Measurements from ENCODE around the gene C14orf180.

C14orf180 gene

GRCh38 chr14:104563191-104563741, 16.3 kb upstream of the C14orf180 start:
- no peak overlapping the region for H3K9ac ChIP-seq (ENCODE audit: low read depth, low read length)
- H3K9me3 ChIP-seq (ENCODE audit: control insufficient read depth, insufficient read depth, low read length) = no peaks in the 10 kb centered on the region
- no peaks in the 10 kb centered on the region for H3K4me1 ChIP-seq (ENCODE audit: insufficient read depth, low read length)
- H3K36me3 ChIP-seq (ENCODE audit: insufficient read depth, low read length) = no peaks in the 10 kb centered on the region

DNA sequence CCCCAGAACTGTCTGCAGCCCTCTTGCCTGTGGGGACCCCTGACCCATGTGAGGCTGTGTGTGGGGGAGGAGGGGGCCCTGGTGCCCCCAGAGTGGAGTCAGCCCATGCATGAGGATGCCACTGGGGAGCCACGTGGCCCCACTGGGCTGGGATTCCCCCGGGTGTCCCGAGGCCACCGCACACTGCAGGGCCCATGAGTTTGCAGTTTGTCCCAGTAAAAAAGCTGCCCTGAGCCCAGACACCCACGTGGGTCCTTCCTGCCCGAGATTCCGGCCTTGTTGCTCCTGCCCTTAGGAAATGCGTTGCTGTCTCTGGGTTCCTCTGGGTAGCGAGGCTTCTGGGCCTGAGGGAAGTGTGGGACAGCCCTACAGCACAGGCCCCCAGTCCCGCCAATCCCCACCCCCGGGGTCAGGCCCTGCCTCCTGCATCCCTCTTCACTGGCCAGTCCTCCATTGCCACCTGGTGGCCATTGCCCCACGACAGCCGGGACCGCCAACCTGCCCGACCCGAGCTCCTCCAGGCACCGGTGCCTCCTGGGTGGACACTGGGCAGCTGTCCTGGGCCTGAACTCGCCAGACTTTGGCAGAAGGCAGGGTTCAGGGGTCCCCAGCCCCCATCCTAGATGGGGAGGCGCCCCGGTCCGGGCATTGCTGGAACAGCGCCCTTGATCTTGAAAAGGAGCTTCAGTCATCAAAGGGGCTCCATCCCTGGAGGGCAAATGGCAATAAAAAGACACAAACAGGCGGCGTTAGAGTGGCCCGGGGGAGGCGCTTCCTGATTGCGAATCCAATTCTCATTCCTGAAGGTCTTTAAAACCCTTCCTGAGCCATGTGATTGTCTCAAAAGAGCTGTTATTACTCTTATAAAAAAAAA, 15.6 kb upstream of the C14orf180 start:
- H3K9ac ChIP-seq (ENCODE audit: low read depth, low read length) = no peak overlapping the region
- H3K4me1 ChIP-seq (ENCODE audit: insufficient read depth, low read length) = no peaks in the 10 kb centered on the region
- no peaks in the 10 kb centered on the region for H3K36me3 ChIP-seq (ENCODE audit: insufficient read depth, low read length)
- no peaks in the 10 kb centered on the region for H3K9me3 ChIP-seq (ENCODE audit: control insufficient read depth, insufficient read depth, low read length)

GRCh38 chr14:104564744-104565679, 14.6 kb upstream of the C14orf180 start:
- Histone ChIP-seq H3K36me3 (ENCODE audit: insufficient read depth, low read length) (no peaks in the 10 kb centered on the region), H3K9ac (ENCODE audit: low read depth, low read length) (no peak overlapping the region), H3K4me1 (ENCODE audit: insufficient read depth, low read length) (no peaks in the 10 kb centered on the region), H3K9me3 (ENCODE audit: control insufficient read depth, insufficient read depth, low read length) (no peaks in the 10 kb centered on the region)

- Histone ChIP-seq H3K36me3 (ENCODE audit: insufficient read depth, low read length) (no peaks in the 10 kb centered on the region), H3K9me3 (ENCODE audit: control insufficient read depth, insufficient read depth, low read length) (no peaks in the 10 kb centered on the region), H3K4me1 (ENCODE audit: insufficient read depth, low read length) (no peaks in the 10 kb centered on the region), H3K9ac (ENCODE audit: low read depth, low read length) (no peak overlapping the region)
These were observed 12.2 kb upstream of the C14orf180 start for GRCh38 chr14:104567141-104567956.

DNA sequence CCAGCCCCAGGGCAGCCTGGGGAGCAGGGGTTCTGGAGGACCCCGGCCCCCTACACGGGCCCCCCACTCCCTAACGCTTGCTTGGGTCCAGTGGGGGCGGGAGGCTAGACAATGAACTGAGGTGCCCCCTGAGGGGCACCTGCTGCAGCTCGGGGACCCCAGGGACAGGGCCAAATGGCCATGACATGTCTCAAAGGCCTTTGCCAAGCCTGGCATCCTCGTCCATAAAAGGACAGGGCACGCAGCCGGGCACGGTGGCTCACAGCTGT, 11.7 kb upstream of the C14orf180 start:
- no peaks in the 10 kb centered on the region for H3K4me1 ChIP-seq (ENCODE audit: insufficient read depth, low read length)

DNA sequence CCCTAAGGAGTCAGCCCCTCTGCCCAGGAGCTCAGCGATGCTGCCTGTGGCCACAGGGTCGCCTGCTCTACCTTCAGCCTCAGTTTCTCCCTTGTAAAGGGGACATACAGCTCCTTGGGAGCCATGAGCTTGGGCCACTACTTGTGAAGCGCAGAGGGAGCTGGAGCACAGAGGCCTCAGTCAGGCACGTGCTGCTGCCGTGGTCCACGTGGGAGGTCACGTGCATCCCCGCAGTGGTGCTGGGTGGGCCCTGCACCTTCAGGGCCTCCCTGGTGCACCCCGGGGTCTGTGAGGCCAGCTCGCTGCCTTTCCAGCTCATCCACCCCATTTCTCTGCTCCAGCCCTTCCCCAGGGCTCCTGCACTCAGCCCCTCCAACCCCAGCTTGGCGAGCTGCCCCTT, 10.9 kb upstream of the C14orf180 start:
- H3K36me3 ChIP-seq (ENCODE audit: insufficient read depth, low read length) = no peaks in the 10 kb centered on the region
- no peaks in the 10 kb centered on the region for H3K4me1 ChIP-seq (ENCODE audit: insufficient read depth, low read length)
- no peaks in the 10 kb centered on the region for H3K9me3 ChIP-seq (ENCODE audit: control insufficient read depth, insufficient read depth, low read length)
- H3K9ac ChIP-seq (ENCODE audit: low read depth, low read length) = no peak overlapping the region

More for the DNA sequence above, 11.7 kb upstream of the C14orf180 start:
- Histone ChIP-seq H3K9ac (ENCODE audit: low read depth, low read length) (no peak overlapping the region), H3K36me3 (ENCODE audit: insufficient read depth, low read length) (no peaks in the 10 kb centered on the region), H3K9me3 (ENCODE audit: control insufficient read depth, insufficient read depth, low read length) (no peaks in the 10 kb centered on the region)

GRCh38 chr14:104569435-104569834, 10.1 kb upstream of the C14orf180 start:
- H3K36me3 ChIP-seq (ENCODE audit: insufficient read depth, low read length) = no peaks in the 10 kb centered on the region
- H3K4me1 ChIP-seq (ENCODE audit: insufficient read depth, low read length) = no peaks in the 10 kb centered on the region
- H3K9me3 ChIP-seq (ENCODE audit: control insufficient read depth, insufficient read depth, low read length) = no peaks in the 10 kb centered on the region
- H3K9ac ChIP-seq (ENCODE audit: low read depth, low read length) = no peak overlapping the region

GRCh38 chr14:104571246-104571645, 8.3 kb upstream of the C14orf180 start:
- Histone ChIP-seq H3K36me3 (ENCODE audit: insufficient read depth, low read length) (no peaks in the 10 kb centered on the region), H3K4me1 (ENCODE audit: insufficient read depth, low read length) (no peaks in the 10 kb centered on the region), H3K9me3 (ENCODE audit: control insufficient read depth, insufficient read depth, low read length) (no peaks in the 10 kb centered on the region), H3K9ac (ENCODE audit: low read depth, low read length) (no peak overlapping the region)

- H3K9ac ChIP-seq (ENCODE audit: low read depth, low read length) = no peak overlapping the region
- H3K4me1 ChIP-seq (ENCODE audit: insufficient read depth, low read length) = no peaks in the 10 kb centered on the region
- H3K36me3 ChIP-seq (ENCODE audit: insufficient read depth, low read length) = no peaks in the 10 kb centered on the region
- H3K9me3 ChIP-seq (ENCODE audit: control insufficient read depth, insufficient read depth, low read length) = no peaks in the 10 kb centered on the region
These were observed 7.4 kb upstream of the C14orf180 start for GRCh38 chr14:104572024-104572626.

DNA sequence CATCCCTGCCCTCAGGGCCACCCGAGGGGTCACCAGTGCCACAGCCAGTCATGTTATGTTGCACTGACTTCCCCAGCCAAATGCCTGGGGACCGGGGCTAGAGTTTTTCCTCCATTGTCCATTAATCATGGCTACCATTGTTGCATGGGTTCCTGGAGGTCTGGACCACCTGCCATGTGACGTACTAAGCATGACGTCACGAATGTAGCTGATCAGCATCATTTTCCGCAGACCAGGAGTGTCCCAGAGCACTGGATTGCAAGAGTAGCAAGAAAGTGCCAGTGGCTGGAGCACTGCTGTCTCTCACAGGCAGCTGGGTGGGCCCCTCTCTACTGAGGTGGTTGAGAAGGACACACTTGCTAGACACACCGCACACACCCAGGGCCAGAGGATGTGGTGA, 6.9 kb upstream of the C14orf180 start:
- Histone ChIP-seq H3K9me3 (ENCODE audit: control insufficient read depth, insufficient read depth, low read length) (no peaks in the 10 kb centered on the region), H3K9ac (ENCODE audit: low read depth, low read length) (no peak overlapping the region), H3K4me1 (ENCODE audit: insufficient read depth, low read length) (no peaks in the 10 kb centered on the region), H3K36me3 (ENCODE audit: insufficient read depth, low read length) (no peaks in the 10 kb centered on the region)

DNA sequence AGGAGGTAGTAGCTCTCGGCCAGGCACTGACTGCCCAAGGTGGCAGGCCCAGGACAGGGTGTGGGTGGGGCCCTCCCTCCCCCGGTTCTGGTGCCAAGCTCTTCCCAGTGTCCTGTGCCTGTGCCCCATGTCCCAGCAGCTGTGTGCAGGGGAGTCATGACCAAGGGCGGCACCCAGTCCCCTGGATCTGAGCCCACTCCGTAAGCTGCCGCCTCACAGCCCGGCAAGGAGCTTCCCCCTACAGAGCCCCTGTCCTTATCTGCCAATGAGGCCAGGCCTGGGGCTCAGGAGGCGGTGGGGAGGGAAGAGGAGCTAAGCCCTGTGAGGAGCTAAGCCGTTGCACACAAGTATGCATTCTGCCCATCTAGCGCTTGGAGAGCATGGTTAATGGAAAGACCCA, 5.6 kb upstream of the C14orf180 start:
- Histone ChIP-seq H3K4me1 (ENCODE audit: insufficient read depth, low read length) (no peaks in the 10 kb centered on the region), H3K36me3 (ENCODE audit: insufficient read depth, low read length) (no peaks in the 10 kb centered on the region), H3K9ac (ENCODE audit: low read depth, low read length) (no peak overlapping the region), H3K9me3 (ENCODE audit: control insufficient read depth, insufficient read depth, low read length) (no peaks in the 10 kb centered on the region)

- no peak overlapping the region for H3K9ac ChIP-seq (ENCODE audit: low read depth, low read length)
- no peaks in the 10 kb centered on the region for H3K4me1 ChIP-seq (ENCODE audit: insufficient read depth, low read length)
- H3K9me3 ChIP-seq (ENCODE audit: control insufficient read depth, insufficient read depth, low read length) = no peaks in the 10 kb centered on the region
- H3K36me3 ChIP-seq (ENCODE audit: insufficient read depth, low read length) = no peaks in the 10 kb centered on the region
These were observed 5.0 kb upstream of the C14orf180 start for GRCh38 chr14:104574536-104574935.

DNA sequence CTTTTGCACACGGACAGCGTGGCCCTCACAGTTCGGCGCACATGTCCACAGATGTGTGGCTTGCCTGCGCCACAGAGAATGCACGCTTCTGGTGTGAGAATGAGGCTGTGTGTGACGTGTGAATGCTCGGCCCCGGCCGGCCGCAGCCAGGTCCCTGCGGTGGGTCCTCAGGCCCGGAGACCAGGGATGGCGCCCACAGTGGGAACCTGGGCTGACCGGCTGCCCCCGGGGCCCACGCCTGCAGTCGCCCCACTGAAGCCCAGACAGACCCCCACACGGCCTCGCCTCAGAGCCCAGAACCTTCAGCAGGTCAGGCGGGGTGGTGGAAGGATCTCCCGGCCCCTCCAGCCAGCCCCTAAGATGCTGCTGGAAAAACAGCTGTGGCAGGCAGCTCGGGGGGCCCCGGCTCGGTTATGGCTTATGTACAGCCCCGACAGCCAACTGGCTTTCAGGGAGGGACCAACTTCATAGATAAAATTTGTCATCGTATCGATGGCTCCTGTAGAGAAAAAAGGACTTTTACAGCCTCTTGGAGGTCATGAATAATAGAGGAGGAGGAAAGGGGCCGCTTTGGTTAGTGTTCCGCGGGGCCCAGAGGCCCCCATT, 4.5 kb upstream of the C14orf180 start:
- no peaks in the 10 kb centered on the region for H3K36me3 ChIP-seq (ENCODE audit: insufficient read depth, low read length)
- H3K4me1 ChIP-seq (ENCODE audit: insufficient read depth, low read length) = no peaks in the 10 kb centered on the region
- no peak overlapping the region for H3K9ac ChIP-seq (ENCODE audit: low read depth, low read length)
- H3K9me3 ChIP-seq (ENCODE audit: control insufficient read depth, insufficient read depth, low read length) = no peaks in the 10 kb centered on the region

All from ES-I3 (cell line).